Epithelial cell of esophagus (primary cell): ENCODE results near the gene CACNB1.
A peak's percentile ranks its signal among the peaks of the same experiment; 100 is the strongest.

ENCODE experiments used
- DNase-seq: peaks from one replicate; pipeline ENCODE4 v3.0.0; 2010; ENCODE audit warnings: low read depth
- H3K4me3 ChIP-seq: 2 replicates; pipeline ENCODE4 v1.5.1; 2011; ENCODE audit warnings: mild to moderate bottlenecking, low read length, control low read depth
- CTCF ChIP-seq: IDR thresholded peaks from 2 replicates; pipeline ENCODE4 v1.5.1; 2011; ENCODE audit warnings: low read depth, mild to moderate bottlenecking, low read length, control low read depth, inconsistent platforms; ENCODE audit not compliant: insufficient read depth; ENCODE audit errors: missing control alignments

Gene CACNB1

GRCh38 chr17:39219647-39220154 is 22.2 kb upstream of the CACNB1 start:
- TF ChIP-seq CTCF = no peak
- DNase-seq = no peak

GRCh38 chr17:39218906-39219305 is 21.4 kb upstream of the CACNB1 start:
- no peak for DNase-seq
- no peak for TF ChIP-seq CTCF

More at GRCh38 chr17:39219647-39220154, 22.2 kb upstream of the CACNB1 start:
- H3K4me3 ChIP-seq = no peak overlapping the region

GRCh38 chr17:39217734-39218369 is 20.4 kb upstream of the CACNB1 start:
- DNase-seq = no peak
- H3K4me3 ChIP-seq = no peak overlapping the region
- TF ChIP-seq CTCF = no peak

More at GRCh38 chr17:39218906-39219305, 21.4 kb upstream of the CACNB1 start:
- no peak overlapping the region for H3K4me3 ChIP-seq

GRCh38 chr17:39213852-39214251 is 16.4 kb upstream of the CACNB1 start:
- H3K4me3 ChIP-seq = no peak overlapping the region
- no peak for TF ChIP-seq CTCF
- peak; percentile 61 for DNase-seq

GRCh38 chr17:39212841-39213480 is 15.5 kb upstream of the CACNB1 start:
- H3K4me3 ChIP-seq = no peak overlapping the region
- peak; percentile 37 for DNase-seq
- no peak for TF ChIP-seq CTCF

GRCh38 chr17:39212195-39212810 is 14.8 kb upstream of the CACNB1 start:
- peak; percentile 24 for DNase-seq
- TF ChIP-seq CTCF = no peak
- H3K4me3 ChIP-seq = no peak overlapping the region
